Cardiac muscle cell (in vitro differentiated cells and primary cell): ENCODE results near the gene JARID2. TPM values are rescaled to one million over a fixed set of nuclear protein-coding genes. Genes with fewer than 3 reads are reported as not detected.
"Not testable (repeated sequence)": the region's sequence is repeated elsewhere in the genome, so short reads cannot be mapped to it uniquely, and the experiment has no call there.

Experiments
- DNase-seq, 2 donors: peaks; one replicate each; pipeline versions ENCODE4 v3.0.0 to v3.0.0-alpha.2; 2010 to 2017; ENCODE audit warnings: low read depth in 1 of 2, low spot score in 1 of 2
- H3K27ac ChIP-seq: fragments of 200-600 bp; sonication (generic); 2 replicates; pipeline ENCODE4 v1.5.1; 2016
- H3K27me3 ChIP-seq: fragments of 200-600 bp; sonication (generic); 2 replicates; pipeline ENCODE4 v1.6.0; 2016; ENCODE audit warnings: control low read depth
- H3K36me3 ChIP-seq: fragments of 200-600 bp; sonication (generic); 2 replicates; pipeline ENCODE4 v1.5.1; 2016; ENCODE audit warnings: control low read depth
- H3K4me1 ChIP-seq: fragments of 200-600 bp; sonication (generic); 2 replicates; pipeline ENCODE4 v1.8.1; 2017; ENCODE audit warnings: low read depth, mild to moderate bottlenecking, mixed run types
- H3K4me3 ChIP-seq: fragments of 200-600 bp; sonication (generic); 2 replicates; pipeline ENCODE4 v1.5.1; 2016; ENCODE audit warnings: mild to moderate bottlenecking
- H3K9me3 ChIP-seq: fragments of 200-600 bp; sonication (generic); 2 replicates; pipeline ENCODE4 v1.5.1; 2017; ENCODE audit warnings: low read depth, mild to moderate bottlenecking, control low read depth
- polyA plus RNA-seq: library from polyadenylated mRNA; unstranded; fragments of >200 nt; fragmentation: Nextera tagmentation; extraction: Ambion mirVana; gene quantifications from 2 replicates; pipeline ENCODE4 v1.2.1, GENCODE V29; 2016
- total RNA-seq: library from RNA; depleted of rRNA; stranded (reverse); fragments of >200 nt; gene quantifications from 2 replicates; pipeline ENCODE4 v1.2.3, GENCODE V29; 2016
- TF ChIP-seq, protein P1 (sequence below): IDR thresholded peaks from 2 replicates; pipeline ENCODE4 v1.5.1; 2012; ENCODE audit warnings: low read depth, mild to moderate bottlenecking, low read length

JARID2 gene
- total and polyA plus RNA-seq, 2 experiments from 2014 or later: 9.7 to 26.4 TPM

DNA sequence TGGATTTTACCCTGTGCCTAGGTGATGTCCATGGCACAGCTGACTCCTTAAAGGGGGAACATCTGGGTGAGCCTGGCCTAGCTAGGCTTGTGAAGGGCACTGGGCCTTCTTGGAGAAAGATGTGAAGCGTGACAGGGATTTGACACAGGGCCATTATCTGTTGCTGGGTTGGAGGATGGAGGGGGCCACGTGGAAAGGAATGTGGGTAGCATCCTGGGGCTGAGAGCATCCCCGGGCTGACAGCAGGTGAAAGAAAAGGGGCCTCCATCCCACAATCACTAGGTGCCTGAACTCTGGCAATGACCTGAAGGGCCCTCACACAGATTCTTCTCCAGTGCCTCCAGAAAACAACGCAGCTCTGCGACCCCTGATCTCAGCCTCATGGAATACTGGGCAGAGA, 292.2 kb downstream of the JARID2 start:
- Histone ChIP-seq H3K36me3 (no peaks in the 10 kb centered on the region), H3K4me3 (no peak overlapping the region), H3K9me3 (no peaks in the 10 kb centered on the region), H3K27me3 (no peaks in the 10 kb centered on the region), H3K4me1 (peaks cover 6% of the 10 kb centered on the region), H3K27ac (no peak overlapping the region)
- TF ChIP-seq, protein P1, sequence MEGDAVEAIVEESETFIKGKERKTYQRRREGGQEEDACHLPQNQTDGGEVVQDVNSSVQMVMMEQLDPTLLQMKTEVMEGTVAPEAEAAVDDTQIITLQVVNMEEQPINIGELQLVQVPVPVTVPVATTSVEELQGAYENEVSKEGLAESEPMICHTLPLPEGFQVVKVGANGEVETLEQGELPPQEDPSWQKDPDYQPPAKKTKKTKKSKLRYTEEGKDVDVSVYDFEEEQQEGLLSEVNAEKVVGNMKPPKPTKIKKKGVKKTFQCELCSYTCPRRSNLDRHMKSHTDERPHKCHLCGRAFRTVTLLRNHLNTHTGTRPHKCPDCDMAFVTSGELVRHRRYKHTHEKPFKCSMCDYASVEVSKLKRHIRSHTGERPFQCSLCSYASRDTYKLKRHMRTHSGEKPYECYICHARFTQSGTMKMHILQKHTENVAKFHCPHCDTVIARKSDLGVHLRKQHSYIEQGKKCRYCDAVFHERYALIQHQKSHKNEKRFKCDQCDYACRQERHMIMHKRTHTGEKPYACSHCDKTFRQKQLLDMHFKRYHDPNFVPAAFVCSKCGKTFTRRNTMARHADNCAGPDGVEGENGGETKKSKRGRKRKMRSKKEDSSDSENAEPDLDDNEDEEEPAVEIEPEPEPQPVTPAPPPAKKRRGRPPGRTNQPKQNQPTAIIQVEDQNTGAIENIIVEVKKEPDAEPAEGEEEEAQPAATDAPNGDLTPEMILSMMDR: no peak
- no peak for DNase-seq

DNA sequence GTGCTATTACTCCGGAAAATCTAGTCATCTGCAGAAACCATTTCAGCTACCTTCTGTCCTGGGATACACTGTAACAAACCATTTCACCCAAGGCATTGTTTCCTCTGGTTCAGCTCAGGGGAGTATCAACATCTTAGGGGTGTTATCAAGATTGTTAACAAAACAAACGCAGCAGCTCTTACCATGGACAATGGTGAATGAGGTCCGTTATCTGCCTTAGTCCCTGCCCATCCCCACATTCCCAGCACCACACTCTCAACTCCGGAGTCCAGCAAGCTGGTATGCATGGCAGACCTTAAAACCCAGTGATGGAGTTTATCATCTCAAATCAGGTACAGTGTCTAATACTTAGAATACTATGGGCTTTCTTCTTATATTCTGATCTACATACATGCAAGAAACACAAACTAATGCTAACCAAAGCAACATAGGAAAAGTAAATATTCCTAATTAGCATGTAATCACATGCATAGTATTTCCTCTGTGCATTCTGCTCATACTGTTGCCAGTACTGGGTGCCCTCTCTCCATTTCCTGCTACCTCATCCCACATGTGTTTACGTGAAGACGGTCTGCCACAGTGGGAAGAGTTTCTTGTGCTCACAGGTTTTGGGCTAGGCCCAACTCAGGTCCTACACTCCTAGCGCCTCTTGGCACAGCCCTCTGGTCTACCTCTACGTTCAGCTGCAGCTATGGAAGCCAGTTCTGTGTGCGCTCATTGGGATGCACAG, 293.1 kb downstream of the JARID2 start:
- TF ChIP-seq, protein P1: no peak
- Histone ChIP-seq H3K36me3 (no peaks in the 10 kb centered on the region), H3K4me3 (no peak overlapping the region), H3K4me1 (peaks cover 6% of the 10 kb centered on the region), H3K27ac (no peak overlapping the region), H3K9me3 (no peaks in the 10 kb centered on the region), H3K27me3 (no peaks in the 10 kb centered on the region)
- DNase-seq: no peak

DNA sequence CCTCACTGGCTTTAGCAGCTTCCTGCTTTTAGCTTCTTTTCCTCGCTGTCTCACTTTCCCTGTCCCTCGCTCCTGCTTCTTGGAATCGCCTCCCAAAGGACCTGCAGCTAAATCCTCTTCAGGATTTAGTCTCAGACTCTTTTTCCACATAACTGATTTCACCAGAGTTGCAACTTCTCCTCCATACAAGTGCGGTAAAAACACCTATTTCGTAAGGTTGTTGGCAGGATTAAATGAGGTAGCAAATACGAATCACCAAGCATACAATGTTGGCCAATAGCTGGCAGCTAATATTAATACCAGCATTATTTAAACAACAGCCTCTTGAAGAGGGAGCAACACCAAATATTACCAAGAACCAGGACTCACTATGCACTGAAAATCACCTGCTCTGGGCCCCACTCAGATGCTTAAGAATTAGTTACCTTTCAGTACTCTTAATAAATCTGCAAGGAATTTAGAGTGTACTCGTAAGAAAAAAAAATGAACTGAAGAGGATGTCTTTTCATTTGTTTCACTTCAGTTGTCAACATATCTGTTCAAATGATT, 293.9 kb downstream of the JARID2 start:
- TF ChIP-seq, protein P1: no peak
- peak in 1 of 2 donors; percentile 25 for DNase-seq
- peaks cover 6% of the 10 kb centered on the region for H3K4me1 ChIP-seq
- H3K9me3 ChIP-seq: no peaks in the 10 kb centered on the region
- H3K27me3 ChIP-seq: no peaks in the 10 kb centered on the region
- no peaks in the 10 kb centered on the region for H3K36me3 ChIP-seq
- H3K4me3 ChIP-seq: no peak overlapping the region
- H3K27ac ChIP-seq: no peak overlapping the region

DNA sequence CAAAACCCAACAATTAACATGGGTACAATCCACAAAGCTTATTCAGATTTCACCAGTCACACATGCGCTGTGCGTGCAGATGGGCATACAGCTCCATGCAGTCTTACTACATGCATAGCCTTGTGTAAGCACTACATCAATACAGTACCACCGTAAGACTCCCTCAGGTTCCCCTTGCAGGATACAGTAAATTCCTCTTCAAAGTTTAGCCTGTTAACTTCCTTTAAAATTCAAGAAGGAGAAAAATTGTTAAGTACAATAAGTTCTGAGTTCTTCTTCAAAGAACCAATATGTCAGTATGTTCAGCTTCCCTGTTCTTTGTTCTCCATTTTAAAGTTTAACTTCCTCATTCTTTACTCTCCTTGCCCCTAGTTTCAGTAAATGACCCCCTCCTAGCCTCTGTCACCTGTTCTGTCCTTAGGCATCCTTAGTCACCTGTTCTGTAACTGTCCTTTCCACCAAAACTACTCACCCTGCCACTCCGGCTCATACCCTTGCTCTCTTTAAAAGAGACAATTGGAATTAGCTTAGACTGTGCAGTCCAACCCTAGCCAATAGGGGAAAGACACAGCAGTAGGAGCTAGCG, 297.6 kb downstream of the JARID2 start:
- not testable (repeated sequence) for H3K4me1 ChIP-seq, H3K9me3 ChIP-seq, H3K4me3 ChIP-seq, DNase-seq, H3K36me3 ChIP-seq, H3K27ac ChIP-seq, H3K27me3 ChIP-seq

DNA sequence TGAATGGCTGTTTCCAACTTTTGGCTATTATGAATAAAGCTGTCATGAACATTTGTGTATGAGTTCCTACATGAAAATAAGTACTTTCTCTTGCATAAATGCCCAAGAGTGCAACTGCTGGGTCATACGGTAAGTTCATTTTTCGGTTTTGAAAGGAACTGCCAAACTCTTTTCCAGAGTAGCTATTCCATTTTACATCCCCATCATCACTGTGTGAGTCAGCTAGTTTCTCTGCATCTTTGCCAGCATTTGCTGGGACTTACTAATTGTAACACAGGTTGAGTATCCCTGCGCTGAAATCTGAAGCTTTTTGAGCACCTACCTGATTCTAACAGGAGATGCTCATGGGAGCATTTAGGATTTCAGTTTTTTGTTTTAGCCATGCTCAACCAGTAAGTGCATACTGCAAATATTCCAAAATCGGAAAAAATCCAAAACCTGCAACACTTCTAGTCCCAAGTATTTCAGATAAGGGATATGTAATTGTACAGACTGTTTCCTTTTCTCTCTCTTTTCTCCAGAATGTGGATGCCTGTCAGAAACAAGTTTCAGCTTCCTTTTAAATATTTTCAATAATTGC, 298.5 kb downstream of the JARID2 start:
- Histone ChIP-seq H3K9me3 (no peaks in the 10 kb centered on the region), H3K27ac (no peak overlapping the region), H3K36me3 (no peaks in the 10 kb centered on the region), H3K4me3 (no peak overlapping the region), H3K27me3 (no peaks in the 10 kb centered on the region), H3K4me1 (peaks cover 6% of the 10 kb centered on the region)
- TF ChIP-seq, protein P1: no peak
- peak in 1 of 2 donors; percentile 64 for DNase-seq

DNA sequence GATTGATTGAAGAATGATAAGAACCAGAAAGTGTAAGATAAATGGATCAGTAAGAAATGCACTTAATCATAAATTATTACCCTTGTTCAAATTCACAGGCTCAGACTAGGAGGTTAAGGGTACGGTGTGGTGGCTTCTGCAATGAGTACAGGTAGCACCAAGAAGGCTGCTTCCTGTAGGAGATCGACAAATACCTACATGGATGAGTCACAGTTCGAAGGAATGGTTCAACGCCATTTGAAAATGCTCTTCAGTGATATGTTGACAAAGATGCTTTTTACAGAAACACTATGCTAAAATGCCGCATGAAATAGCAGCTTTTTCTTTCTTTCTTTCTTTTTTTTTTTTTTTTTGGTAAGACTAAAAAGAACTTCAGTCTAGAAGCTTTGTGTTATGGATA, 300.7 kb downstream of the JARID2 start:
- no peaks in the 10 kb centered on the region for H3K4me1 ChIP-seq
- no peaks in the 10 kb centered on the region for H3K27me3 ChIP-seq
- no peak overlapping the region for H3K27ac ChIP-seq
- no peak overlapping the region for H3K4me3 ChIP-seq
- DNase-seq: no peak
- TF ChIP-seq, protein P1: no peak
- no peaks in the 10 kb centered on the region for H3K9me3 ChIP-seq
- no peaks in the 10 kb centered on the region for H3K36me3 ChIP-seq
